K562 (cell line): ENCODE data around the gene ROBO3. TPM values are rescaled to one million over a fixed set of nuclear protein-coding genes. Genes with fewer than 3 reads are reported as not detected.

Experiments used
- ATAC-seq: fragments of 200-7000 bp; cut with Tn5 transposase; 3 replicates; pipeline ENCODE4 v1.9.1; 2020; ENCODE audit warnings: moderate library complexity
- BruUV-seq: library from RNA; stranded (reverse); fragments of 400-500 nt; replicated peaks from 2 replicates; lab custom pipeline; 2021; lab: Mats Ljungman, UMichigan
- CTCF ChIA-PET: fragments of 300-600 bp; formaldehyde crosslinking; extraction: SDS; loops from one replicate; lab custom pipeline; 2021; ENCODE audit warnings: low intra/inter-chr PET ratio; lab: Yijun Ruan, JAX
- POLR2A ChIA-PET: fragments of 300-600, 350-650 bp; sonication (Branson Sonifier 250); formaldehyde crosslinking; extraction: SDS; loops from one replicate; lab custom pipeline; 2021; ENCODE audit warnings: antibody characterized with exemption, inconsistent platforms; lab: Yijun Ruan, JAX
- DNase-seq, 4 experiments: peaks; one replicate each; pipeline versions ENCODE4 v3.0.0 to v3.0.0-alpha.2; 2011 to 2018; ENCODE audit warnings: low spot score in 3 of 4, mixed read lengths in 3 of 4; ENCODE audit errors: extremely low read depth in 1 of 4
- FAIRE-seq: peaks from 2 replicates; lab custom pipeline; 2011; peaks lifted over from hg19 to GRCh38; lab: Jason Lieb, UNC
- H2AFZ ChIP-seq: 2 replicates; pipeline ENCODE4 v1.6.0; 2011; ENCODE audit warnings: low read depth, low read length, control low read depth, inconsistent platforms
- H3K27ac ChIP-seq: fragments of 200-600 bp; 3 replicates; pipeline ENCODE4 v1.8.0; 2011; ENCODE audit warnings: low read depth, mild to moderate bottlenecking, control low read depth, inconsistent platforms, low read length, moderate library complexity, mixed read lengths; ENCODE audit errors: extremely low read depth
- H3K27me3 ChIP-seq, 2 experiments: fragments of 300-600 bp in 1 of 2; 2 replicates in 1 of 2; 3 replicates in 1 of 2; pipeline versions ENCODE4 v1.6.0 to v1.8.0; 2011; ENCODE audit warnings: inconsistent platforms in 2 of 2, low read length in 2 of 2, mild to moderate bottlenecking in 1 of 2, mixed read lengths in 1 of 2, moderate library complexity in 1 of 2; ENCODE audit not compliant: control insufficient read depth in 2 of 2, insufficient read depth in 2 of 2
- H3K36me3 ChIP-seq: fragments of 300-600 bp; 3 replicates; pipeline ENCODE4 v1.8.0; 2011; ENCODE audit warnings: mild to moderate bottlenecking, low read length, inconsistent platforms; ENCODE audit not compliant: control insufficient read depth, insufficient read depth
- H3K4me1 ChIP-seq, 2 experiments: fragments of 200-600 bp in 1 of 2; replicated peaks in 1 of 2; 2 replicates in 1 of 2; 3 replicates in 1 of 2; pipeline versions ENCODE4 v1.5.1 to v1.8.0; 2011; ENCODE audit warnings: inconsistent platforms in 2 of 2, low read length in 2 of 2, mild to moderate bottlenecking in 1 of 2, mixed read lengths in 1 of 2, moderate library complexity in 1 of 2; ENCODE audit not compliant: control insufficient read depth in 2 of 2, insufficient read depth in 2 of 2
- H3K4me2 ChIP-seq: 2 replicates; pipeline ENCODE4 v1.6.1; 2011; ENCODE audit warnings: low read length, control low read depth, inconsistent platforms, mixed read lengths; ENCODE audit not compliant: insufficient read depth
- H3K4me3 ChIP-seq: fragments of 200-600 bp; sonication (generic), shearing (Covaris generic); 2 replicates; pipeline ENCODE4 v1.5.1; 2016; ENCODE audit warnings: control low read depth, inconsistent platforms
- H3K79me2 ChIP-seq: fragments of 200-600 bp; 3 replicates; pipeline ENCODE4 v1.8.0; 2011; ENCODE audit warnings: low read length, inconsistent platforms; ENCODE audit not compliant: control insufficient read depth, insufficient read depth
- H3K9ac ChIP-seq, 2 experiments: 2 replicates each; pipeline versions ENCODE4 v1.6.0 to v1.6.1; 2011; ENCODE audit warnings: low read depth in 2 of 2, low read length in 2 of 2, control low read depth in 1 of 2, inconsistent platforms in 1 of 2, mild to moderate bottlenecking in 1 of 2, mixed read lengths in 1 of 2; ENCODE audit not compliant: insufficient read depth in 1 of 2
- H3K9me1 ChIP-seq: one replicate; pipeline ENCODE4 v1.6.0; 2011; ENCODE audit warnings: inconsistent platforms, mild to moderate bottlenecking, low read length, moderate library complexity; ENCODE audit not compliant: control insufficient read depth, insufficient read depth
- H3K9me3 ChIP-seq: replicated peaks from 2 replicates; pipeline ENCODE4 v1.5.1; 2011; ENCODE audit warnings: low read depth, low read length, inconsistent platforms; ENCODE audit not compliant: control insufficient read depth, insufficient read depth
- H4K20me1 ChIP-seq: replicated peaks from 2 replicates; pipeline ENCODE4 v1.6.1; 2011; ENCODE audit warnings: low read length, inconsistent platforms, mixed read lengths; ENCODE audit not compliant: control insufficient read depth, insufficient read depth
- ATF3 ChIP-seq, 2 experiments: fragments of 450-650 bp in 1 of 2; sonication (generic) in 1 of 2; formaldehyde crosslinking in 1 of 2; IDR thresholded peaks in 1 of 2; conservative IDR thresholded peaks in 1 of 2; 2 replicates each; pipeline versions ENCODE4 v1.6.1 to v1.8.1; 2016 to 2023; ENCODE audit warnings: mild to moderate bottlenecking in 2 of 2, moderate library complexity in 2 of 2, inconsistent platforms in 1 of 2, missing genetic modification reagents in 1 of 2
- FOSL1 ChIP-seq: fragments of 200-800 bp; sonication (Bioruptor generic); conservative IDR thresholded peaks from 2 replicates; pipeline ENCODE4 v1.6.1; 2016; ENCODE audit warnings: missing genetic modification characterization, missing compliant biosample characterization
- JUND ChIP-seq, 2 experiments: IDR thresholded peaks; 2 replicates in 1 of 2; 3 replicates in 1 of 2; pipeline ENCODE4 v1.6.1; 2011; ENCODE audit warnings: borderline replicate concordance in 2 of 2, low read depth in 2 of 2, low read length in 2 of 2, improper control_type of control experiment in 1 of 2, missing biosample characterization in 1 of 2, missing genetic modification characterization in 1 of 2, missing genetic modification reagents in 1 of 2
- MYC ChIP-seq, 2 experiments: fragments of 250-450 bp in 1 of 2; sonication (Bioruptor Pico) in 1 of 2; IDR thresholded peaks; 2 replicates each; pipeline versions ENCODE4 v1.5.1 to v1.6.1; 2012 to 2021; ENCODE audit warnings: low read depth in 2 of 2, borderline replicate concordance in 1 of 2, improper control_type of control experiment in 1 of 2, low read length in 1 of 2, mild to moderate bottlenecking in 1 of 2, moderate library complexity in 1 of 2
- WGBS: fragments of 100-300 bp; shearing (Covaris generic); methylation state at CpG from one replicate; pipeline ENCODE4 v1.1.6; 2016; ENCODE audit warnings: low coverage, mixed read lengths; ENCODE audit not compliant: insufficient coverage; ENCODE audit errors: missing lambda C conversion rate; 5-methylcytosine and 5-hydroxymethylcytosine counted together
- in situ Hi-C: fragments of 300-500 bp; cut with MboI; formaldehyde crosslinking; loops from 4 replicates; pipeline ENCODE4 v1.15.0; 2018; ENCODE audit warnings: inconsistent platforms, mixed read lengths
- intact Hi-C: fragments of 100-400 bp; cut with micrococcal nuclease; formaldehyde crosslinking; loops from 2 replicates; pipeline ENCODE4 v1.14.2; 2022
- polyA plus RNA-seq, 8 experiments: library from polyadenylated mRNA; depleted of rRNA in 4 of 8; stranded (reverse) in 5 of 8; unstranded in 3 of 8; fragments of >200 nt; fragmentation: Nextera tagmentation in 2 of 8; fragmentation: Illumina TruSeq in 1 of 8; extraction: Ambion mirVana in 2 of 8; extraction: Trizol in 1 of 8; gene quantifications; 2 replicates each; pipeline versions ENCODE4 v1.2.1 to v1.2.3, GENCODE V29; 2011 to 2014; ENCODE audit warnings: inconsistent platforms in 1 of 8, missing spikeins in 1 of 8
- total RNA-seq, 7 experiments: library from RNA; depleted of rRNA in 6 of 7; stranded (reverse); fragments of >200 nt in 6 of 7; fragmentation: Illumina TruSeq in 2 of 7; extraction: Trizol in 2 of 7; gene quantifications; 2 replicates each; pipeline versions ENCODE4 v1.2.1 to v1.2.3, GENCODE V29; 2011 to 2021; ENCODE audit warnings: low replicate concordance in 1 of 7

The ROBO3 gene
- total and polyA plus RNA-seq, 9 of the 15 experiments (the other 6 are each of a cell fraction or from before 2014, with no cell fraction given): 0.29 to 1.4 (median 0.97) TPM; not detected in 2

GRCh38 chr11:124900464-124900863 is 35.2 kb downstream of the ROBO3 start:
- H2AFZ ChIP-seq: no peak overlapping the region
- ChIA-PET POLR2A (no interaction called here), CTCF (no interaction called here)
- intact Hi-C loops: no loop called here
- no peaks in the 10 kb centered on the region for H3K36me3 ChIP-seq
- H3K4me3 ChIP-seq: no peak overlapping the region
- FAIRE-seq (no peak), DNase-seq (no peak), ATAC-seq (no peak)
- BruUV-seq: no TSS peak
- H3K4me2 ChIP-seq: no peak overlapping the region
- H4K20me1 ChIP-seq: 0 out of 2 replicates have a peak, but pooled peaks cover 4% of the 10 kb centered on the region
- H3K27me3 ChIP-seq: peaks cover 7 to 31% of the 10 kb centered on the region in 2 experiments; a peak in 4 of 5 replicates
- H3K9ac ChIP-seq: no peak overlapping the region
- no peak overlapping the region for H3K27ac ChIP-seq
- no peaks in the 10 kb centered on the region for H3K9me3 ChIP-seq
- TF ChIP-seq FOSL1 (tag) (peak; percentile 52), ATF3 (IDR thresholded peaks at IDR 0.05) (0 out of 2 replicates have a peak, but pooled peaks have one; percentile 20), ATF3 (CRISPR knock-in tag; conservative IDR thresholded peaks at IDR 0.05) (no peak), JUND (IDR thresholded peaks at IDR 0.05; ENCODE audit: borderline replicate concordance, low read depth, low read length) (0 out of 2 replicates have a peak, but pooled peaks have one; percentile 21), JUND (tag; IDR thresholded peaks at IDR 0.05; ENCODE audit: borderline replicate concordance, low read depth, low read length) (no peak), MYC (IDR thresholded peaks at IDR 0.05; ENCODE audit: low read depth, low read length) (no peak), MYC (CRISPR knock-in tag; IDR thresholded peaks at IDR 0.05; ENCODE audit: borderline replicate concordance, low read depth) (no peak)
- no peaks in the 10 kb centered on the region for H3K4me1 ChIP-seq
- H3K9me1 ChIP-seq: no peaks in the 10 kb centered on the region
- 3% methylated on average over 5 of the region's 5 CpGs for WGBS
- H3K79me2 ChIP-seq: no peaks in the 10 kb centered on the region
- in situ Hi-C loops: no loop called here
